GM12878 (cell line): Measurements from ENCODE around the gene MEIS2. TPM values are rescaled to one million over a fixed set of nuclear protein-coding genes. Genes with fewer than 3 reads are reported as not detected.
A peak's percentile ranks its signal among the peaks of the same experiment; 100 is the strongest.

ENCODE experiments used
- ATAC-seq: fragments of 200-7000 bp; cut with Tn5 transposase; 3 replicates; pipeline ENCODE4 v1.9.1; 2020; ENCODE audit warnings: mild to moderate bottlenecking, moderate library complexity
- BruUV-seq: library from RNA; stranded (reverse); fragments of 400-500 nt; replicated peaks from 2 replicates; lab custom pipeline; 2021; lab: Mats Ljungman, UMichigan
- CTCF ChIA-PET: fragments of 300-600 bp; sonication (Branson Sonifier 250); formaldehyde crosslinking; extraction: SDS; loops from one replicate; lab custom pipeline; 2021; ENCODE audit warnings: inconsistent platforms; lab: Yijun Ruan, JAX
- POLR2A ChIA-PET: fragments of 350-600 bp; formaldehyde crosslinking; extraction: SDS; loops from one replicate; lab custom pipeline; 2021; ENCODE audit warnings: inconsistent platforms; lab: Charles Lee
- RAD21 ChIA-PET: fragments of 300-600 bp; sonication (Branson Sonifier 250); formaldehyde crosslinking; loops from one replicate; lab custom pipeline; 2023; ENCODE audit warnings: antibody characterized with exemption; ENCODE audit not compliant: unreplicated experiment; lab: Charles Lee
- SMC1A ChIA-PET: fragments of 300-600 bp; sonication (Branson Sonifier 250); formaldehyde crosslinking; loops from one replicate; lab custom pipeline; 2023; ENCODE audit not compliant: unreplicated experiment, uncharacterized antibody; lab: Charles Lee
- DNase-seq: peaks from one replicate; pipeline ENCODE4 v3.0.0-alpha.2; 2011; ENCODE audit warnings: low read depth, low spot score
- FAIRE-seq: peaks from 3 replicates; lab custom pipeline; 2011; peaks lifted over from hg19 to GRCh38; lab: Jason Lieb, UNC
- H2AFZ ChIP-seq: 2 replicates; pipeline ENCODE4 v1.6.0; 2011; ENCODE audit warnings: low read depth, low read length, control low read depth; ENCODE audit not compliant: control insufficient read depth
- H3K27ac ChIP-seq: 2 replicates; pipeline ENCODE4 v1.5.1; 2011; ENCODE audit warnings: control low read depth; ENCODE audit not compliant: control insufficient read depth, insufficient read depth
- H3K27me3 ChIP-seq, 2 experiments: replicated peaks in 1 of 2; 2 replicates each; pipeline versions ENCODE4 v1.6.0 to v1.6.1; 2011; ENCODE audit warnings: low read length in 1 of 2; ENCODE audit not compliant: control insufficient read depth in 2 of 2, insufficient read depth in 2 of 2
- H3K36me3 ChIP-seq, 2 experiments: 2 replicates each; pipeline ENCODE4 v1.5.1; 2011; ENCODE audit warnings: low read length in 1 of 2; ENCODE audit not compliant: control insufficient read depth in 2 of 2, insufficient read depth in 2 of 2
- H3K4me1 ChIP-seq: 2 replicates; pipeline ENCODE4 v1.6.1; 2011; ENCODE audit warnings: mild to moderate bottlenecking, low read length, moderate library complexity, mixed read lengths; ENCODE audit not compliant: control insufficient read depth, insufficient read depth
- H3K4me2 ChIP-seq: 2 replicates; pipeline ENCODE4 v1.6.0; 2011; ENCODE audit warnings: control low read depth; ENCODE audit not compliant: control insufficient read depth, insufficient read depth
- H3K4me3 ChIP-seq: fragments of 200-600 bp; sonication (generic); 2 replicates; pipeline ENCODE4 v1.5.1; 2016
- H3K79me2 ChIP-seq: 2 replicates; pipeline ENCODE4 v1.6.0; 2011; ENCODE audit warnings: low read length; ENCODE audit not compliant: control insufficient read depth, insufficient read depth
- H3K9ac ChIP-seq: 2 replicates; pipeline ENCODE4 v1.8.0; 2011; ENCODE audit warnings: low read length, control low read depth, mixed read lengths; ENCODE audit not compliant: control insufficient read depth, insufficient read depth
- H3K9me3 ChIP-seq: replicated peaks from 3 replicates; pipeline ENCODE4 v1.5.1; 2011; ENCODE audit warnings: mild to moderate bottlenecking, low read length; ENCODE audit not compliant: control insufficient read depth, insufficient read depth
- H4K20me1 ChIP-seq: 2 replicates; pipeline ENCODE4 v1.6.0; 2011; ENCODE audit not compliant: control insufficient read depth, insufficient read depth
- CBX5 ChIP-seq: sonication (generic); IDR thresholded peaks from 2 replicates; pipeline ENCODE4 v1.6.1; 2016; ENCODE audit warnings: low read depth, moderate library complexity, mild to moderate bottlenecking, inconsistent platforms
- EGR1 ChIP-seq, 2 experiments: IDR thresholded peaks; 1 replicate in 1 of 2; 2 replicates in 1 of 2; pipeline ENCODE4 v1.6.1; 2011 to 2012; ENCODE audit warnings: low read depth in 2 of 2, low read length in 2 of 2, borderline replicate concordance in 1 of 2, mild to moderate bottlenecking in 1 of 2, moderate library complexity in 1 of 2
- MEF2A ChIP-seq: IDR thresholded peaks from 2 replicates; pipeline ENCODE4 v1.6.1; 2011; ENCODE audit warnings: low read depth, mild to moderate bottlenecking, low read length, moderate library complexity; ENCODE audit not compliant: insufficient read depth
- NFYA ChIP-seq: IDR thresholded peaks from 2 replicates; pipeline ENCODE4 v1.6.1; 2011; ENCODE audit warnings: low read depth, mild to moderate bottlenecking, low read length, improper control_type of control experiment, borderline replicate concordance
- NFYB ChIP-seq: IDR thresholded peaks from 2 replicates; pipeline ENCODE4 v1.6.1; 2011; ENCODE audit warnings: low read depth, mild to moderate bottlenecking, low read length, improper control_type of control experiment, moderate library complexity; ENCODE audit not compliant: insufficient read depth
- POLR2AphosphoS5 ChIP-seq: IDR thresholded peaks from 2 replicates; pipeline ENCODE4 v1.6.1; 2011; ENCODE audit warnings: mild to moderate bottlenecking, low read length, inconsistent platforms
- SIX5 ChIP-seq: IDR thresholded peaks from 2 replicates; pipeline ENCODE4 v1.6.1; 2011; ENCODE audit warnings: mild to moderate bottlenecking, low read depth, low read length, moderate library complexity; ENCODE audit not compliant: severe bottlenecking
- TARDBP ChIP-seq: IDR thresholded peaks from 2 replicates; pipeline ENCODE4 v1.6.1; 2016; ENCODE audit warnings: borderline replicate concordance
- TCF3 ChIP-seq: IDR thresholded peaks from 2 replicates; pipeline ENCODE4 v1.6.1; 2012; ENCODE audit warnings: low read depth, mild to moderate bottlenecking, low read length, borderline replicate concordance; ENCODE audit not compliant: insufficient read depth
- WGBS: methylation state at CpG from one replicate; pipeline ENCODE4 v1.1.6; 2016; ENCODE audit warnings: low lambda C conversion rate; ENCODE audit not compliant: insufficient replicate concordance, insufficient coverage; ENCODE audit errors: missing lambda C conversion rate; 5-methylcytosine and 5-hydroxymethylcytosine counted together
- in situ Hi-C: fragments of 300-500 bp; cut with MboI; formaldehyde crosslinking; loops from 9 replicates; pipeline ENCODE4 v1.14.3; 2018; ENCODE audit warnings: mixed read lengths
- intact Hi-C: fragments of 100-400 bp; cut with micrococcal nuclease; formaldehyde crosslinking; loops from one replicate; pipeline ENCODE4 v1.14.2; 2022; ENCODE audit not compliant: unreplicated experiment
- polyA plus RNA-seq, 11 experiments: library from polyadenylated mRNA; depleted of rRNA in 4 of 11; unstranded in 6 of 11; stranded (reverse) in 5 of 11; fragments of >200 nt; fragmentation: Nextera tagmentation in 4 of 11; fragmentation: Illumina TruSeq in 1 of 11; extraction: Ambion mirVana in 4 of 11; extraction: Trizol in 1 of 11; gene quantifications; 1 replicate in 1 of 11; 2 replicates in 10 of 11; pipeline versions ENCODE4 v1.2.1 to v1.2.3, GENCODE V29; 2011 to 2016; ENCODE audit warnings: inconsistent platforms in 2 of 11, missing spikeins in 2 of 11, low read depth in 1 of 11
- total RNA-seq, 4 experiments: library from RNA; depleted of rRNA in 3 of 4; stranded (reverse); fragments of >200 nt in 3 of 4; fragmentation: Illumina TruSeq in 1 of 4; extraction: Trizol in 1 of 4; gene quantifications; 2 replicates each; pipeline versions ENCODE4 v1.2.1 to v1.2.3, GENCODE V29; 2013 to 2021
- TF ChIP-seq, protein P1 (sequence below): IDR thresholded peaks from 2 replicates; pipeline ENCODE4 v1.6.1; 2011; ENCODE audit warnings: borderline replicate concordance, low read depth, mild to moderate bottlenecking, moderate library complexity, mixed read lengths, low read length; ENCODE audit not compliant: insufficient read depth; ENCODE audit errors: extremely low read length
- TF ChIP-seq, protein P2 (sequence below): fragments of 450-650 bp; formaldehyde crosslinking; IDR thresholded peaks from 2 replicates; pipeline ENCODE4 v1.4.0; 2020; ENCODE audit warnings: mild to moderate bottlenecking, moderate library complexity
- TF ChIP-seq, protein P3 (sequence below): fragments of 450-650 bp; IDR thresholded peaks from 2 replicates; pipeline ENCODE4 v1.6.1; 2017; ENCODE audit warnings: mild to moderate bottlenecking
- TF ChIP-seq, protein P4 (sequence below): IDR thresholded peaks from 2 replicates; pipeline ENCODE4 v1.6.1; 2012; ENCODE audit warnings: low read depth, low read length, improper control_type of control experiment

MEIS2 gene
- total and polyA plus RNA-seq, 10 of the 15 experiments (the other 5 are each of a cell fraction or from before 2014, with no cell fraction given), result 9.2 to 54.0 (median 20.4) TPM

DNA sequence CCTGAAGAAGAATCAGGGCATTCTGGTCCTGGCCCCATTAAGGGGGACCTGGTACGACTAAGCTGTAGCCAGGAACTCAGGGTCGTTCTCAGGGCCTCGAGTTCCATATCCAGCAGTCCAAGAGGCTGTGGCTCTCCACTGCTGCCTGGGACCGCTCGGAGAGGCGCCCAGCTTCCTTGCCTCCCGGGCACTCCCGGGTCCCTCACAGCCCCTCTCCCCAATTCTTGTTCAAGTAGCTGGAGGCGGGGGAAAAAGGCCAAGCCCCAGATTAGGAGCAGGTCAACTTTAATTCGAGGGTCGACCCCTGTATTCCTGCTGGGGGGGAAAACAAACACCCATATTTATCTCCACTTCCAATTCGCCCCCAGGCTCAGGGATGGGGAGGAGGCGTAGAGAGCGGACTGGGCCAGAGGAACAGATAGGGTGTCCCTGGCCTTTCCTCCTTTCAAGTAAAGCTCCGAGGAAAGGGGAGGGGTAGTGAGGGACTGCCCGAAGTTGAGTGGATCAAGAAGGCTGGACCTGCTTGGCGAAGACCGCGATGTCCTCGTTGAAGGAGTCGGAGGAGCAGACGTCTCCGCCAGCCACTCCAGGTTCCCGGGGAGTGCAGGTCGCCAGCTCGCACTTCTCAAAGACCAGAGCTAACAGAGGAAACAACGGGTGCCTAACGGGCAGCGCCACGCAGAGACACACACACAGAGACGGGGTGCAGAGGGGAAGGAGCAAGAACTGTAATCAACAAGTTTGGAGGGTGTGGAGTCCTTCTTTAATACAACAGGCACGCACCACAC, 4.4 kb downstream of the MEIS2 start:
- no peak overlapping the region; the same call in 1 of the 2 replicates for H3K9ac ChIP-seq
- peak overlapping the region; percentile 53; the same call in 1 of the 2 replicates for H3K27ac ChIP-seq
- SMC1A ChIA-PET, result interaction anchor here (0.7 to 4.0 kb wide), 11 partner anchors 12 to 596 kb away, joined by 3 to 31 read pairs (median 3); no protein-coding TSS in a partner anchor
- no TSS peak for BruUV-seq
- ATAC-seq (no peak), FAIRE-seq (no peak), DNase-seq (no peak)
- peak overlapping the region; percentile 96 for H3K4me2 ChIP-seq
- RAD21 ChIA-PET, result interaction anchor here (0.9 to 1.1 kb wide), 3 partner anchors 136 to 164 kb away, joined by 3 to 4 read pairs (median 4); no protein-coding TSS in a partner anchor
- H3K79me2 ChIP-seq, result peaks cover 28% of the 10 kb centered on the region
- WGBS, result 74% methylated on average over 32 of the region's 32 CpGs
- POLR2A ChIA-PET, result interaction anchor here (0.7 to 2.4 kb wide), 5 partner anchors 9 to 75 kb away, joined by 3 to 13 read pairs (median 3); no protein-coding TSS in a partner anchor
- in situ Hi-C loops (loop anchor here (10.0 kb wide), 1 partner anchor 1571 kb away; no protein-coding TSS in a partner anchor), intact Hi-C loops (no loop called here)
- no peak overlapping the region for H2AFZ ChIP-seq
- H3K27me3 ChIP-seq, result no peaks in the 10 kb centered on the region; a peak in 1 of 4 replicates
- H3K4me3 ChIP-seq, result peak overlapping the region; percentile 87
- peaks cover 13% of the 10 kb centered on the region for H3K4me1 ChIP-seq
- H3K36me3 ChIP-seq, result peaks cover 0 to 2% of the 10 kb centered on the region in 2 experiments; a peak in 1 of 4 replicates
- no peaks in the 10 kb centered on the region for H4K20me1 ChIP-seq
- CTCF ChIA-PET, result interaction anchor here (0.5 to 1.4 kb wide), 7 partner anchors 9 to 212 kb away, joined by 3 to 5 read pairs (median 3); no protein-coding TSS in a partner anchor
- H3K9me3 ChIP-seq, result no peaks in the 10 kb centered on the region
- TF ChIP-seq, protein P1, sequence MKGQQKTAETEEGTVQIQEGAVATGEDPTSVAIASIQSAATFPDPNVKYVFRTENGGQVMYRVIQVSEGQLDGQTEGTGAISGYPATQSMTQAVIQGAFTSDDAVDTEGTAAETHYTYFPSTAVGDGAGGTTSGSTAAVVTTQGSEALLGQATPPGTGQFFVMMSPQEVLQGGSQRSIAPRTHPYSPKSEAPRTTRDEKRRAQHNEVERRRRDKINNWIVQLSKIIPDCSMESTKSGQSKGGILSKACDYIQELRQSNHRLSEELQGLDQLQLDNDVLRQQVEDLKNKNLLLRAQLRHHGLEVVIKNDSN, result no peak
- no peak for TF ChIP-seq NFYB
- TF ChIP-seq, protein P2, sequence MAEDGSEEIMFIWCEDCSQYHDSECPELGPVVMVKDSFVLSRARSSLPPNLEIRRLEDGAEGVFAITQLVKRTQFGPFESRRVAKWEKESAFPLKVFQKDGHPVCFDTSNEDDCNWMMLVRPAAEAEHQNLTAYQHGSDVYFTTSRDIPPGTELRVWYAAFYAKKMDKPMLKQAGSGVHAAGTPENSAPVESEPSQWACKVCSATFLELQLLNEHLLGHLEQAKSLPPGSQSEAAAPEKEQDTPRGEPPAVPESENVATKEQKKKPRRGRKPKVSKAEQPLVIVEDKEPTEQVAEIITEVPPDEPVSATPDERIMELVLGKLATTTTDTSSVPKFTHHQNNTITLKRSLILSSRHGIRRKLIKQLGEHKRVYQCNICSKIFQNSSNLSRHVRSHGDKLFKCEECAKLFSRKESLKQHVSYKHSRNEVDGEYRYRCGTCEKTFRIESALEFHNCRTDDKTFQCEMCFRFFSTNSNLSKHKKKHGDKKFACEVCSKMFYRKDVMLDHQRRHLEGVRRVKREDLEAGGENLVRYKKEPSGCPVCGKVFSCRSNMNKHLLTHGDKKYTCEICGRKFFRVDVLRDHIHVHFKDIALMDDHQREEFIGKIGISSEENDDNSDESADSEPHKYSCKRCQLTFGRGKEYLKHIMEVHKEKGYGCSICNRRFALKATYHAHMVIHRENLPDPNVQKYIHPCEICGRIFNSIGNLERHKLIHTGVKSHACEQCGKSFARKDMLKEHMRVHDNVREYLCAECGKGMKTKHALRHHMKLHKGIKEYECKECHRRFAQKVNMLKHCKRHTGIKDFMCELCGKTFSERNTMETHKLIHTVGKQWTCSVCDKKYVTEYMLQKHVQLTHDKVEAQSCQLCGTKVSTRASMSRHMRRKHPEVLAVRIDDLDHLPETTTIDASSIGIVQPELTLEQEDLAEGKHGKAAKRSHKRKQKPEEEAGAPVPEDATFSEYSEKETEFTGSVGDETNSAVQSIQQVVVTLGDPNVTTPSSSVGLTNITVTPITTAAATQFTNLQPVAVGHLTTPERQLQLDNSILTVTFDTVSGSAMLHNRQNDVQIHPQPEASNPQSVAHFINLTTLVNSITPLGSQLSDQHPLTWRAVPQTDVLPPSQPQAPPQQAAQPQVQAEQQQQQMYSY, result no peak
- no peak for TF ChIP-seq MEF2A
- TF ChIP-seq POLR2AphosphoS5, result no peak
- no peak for TF ChIP-seq TCF3
- TF ChIP-seq, protein P3, sequence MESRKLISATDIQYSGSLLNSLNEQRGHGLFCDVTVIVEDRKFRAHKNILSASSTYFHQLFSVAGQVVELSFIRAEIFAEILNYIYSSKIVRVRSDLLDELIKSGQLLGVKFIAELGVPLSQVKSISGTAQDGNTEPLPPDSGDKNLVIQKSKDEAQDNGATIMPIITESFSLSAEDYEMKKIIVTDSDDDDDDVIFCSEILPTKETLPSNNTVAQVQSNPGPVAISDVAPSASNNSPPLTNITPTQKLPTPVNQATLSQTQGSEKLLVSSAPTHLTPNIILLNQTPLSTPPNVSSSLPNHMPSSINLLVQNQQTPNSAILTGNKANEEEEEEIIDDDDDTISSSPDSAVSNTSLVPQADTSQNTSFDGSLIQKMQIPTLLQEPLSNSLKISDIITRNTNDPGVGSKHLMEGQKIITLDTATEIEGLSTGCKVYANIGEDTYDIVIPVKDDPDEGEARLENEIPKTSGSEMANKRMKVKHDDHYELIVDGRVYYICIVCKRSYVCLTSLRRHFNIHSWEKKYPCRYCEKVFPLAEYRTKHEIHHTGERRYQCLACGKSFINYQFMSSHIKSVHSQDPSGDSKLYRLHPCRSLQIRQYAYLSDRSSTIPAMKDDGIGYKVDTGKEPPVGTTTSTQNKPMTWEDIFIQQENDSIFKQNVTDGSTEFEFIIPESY, result no peak
- no peak for TF ChIP-seq NFYA
- no peak for TF ChIP-seq TARDBP
- TF ChIP-seq, protein P4, sequence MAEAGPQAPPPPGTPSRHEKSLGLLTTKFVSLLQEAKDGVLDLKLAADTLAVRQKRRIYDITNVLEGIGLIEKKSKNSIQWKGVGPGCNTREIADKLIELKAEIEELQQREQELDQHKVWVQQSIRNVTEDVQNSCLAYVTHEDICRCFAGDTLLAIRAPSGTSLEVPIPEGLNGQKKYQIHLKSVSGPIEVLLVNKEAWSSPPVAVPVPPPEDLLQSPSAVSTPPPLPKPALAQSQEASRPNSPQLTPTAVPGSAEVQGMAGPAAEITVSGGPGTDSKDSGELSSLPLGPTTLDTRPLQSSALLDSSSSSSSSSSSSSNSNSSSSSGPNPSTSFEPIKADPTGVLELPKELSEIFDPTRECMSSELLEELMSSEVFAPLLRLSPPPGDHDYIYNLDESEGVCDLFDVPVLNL, result no peak
- no peak for TF ChIP-seq CBX5
- TF ChIP-seq SIX5, result no peak
- no peak for TF ChIP-seq EGR1 (IDR thresholded peaks at IDR 0.05; ENCODE audit: borderline replicate concordance in 1 of 2, low read depth in 2 of 2, low read length in 2 of 2)
